Ovary (tissue), 9 donors: ENCODE measurements around the gene SBF2. TPM values are rescaled to one million over a fixed set of nuclear protein-coding genes. Genes with fewer than 3 reads are reported as not detected.

ENCODE experiments used
- DNase-seq, 5 donors: peaks; one replicate each; pipeline ENCODE4 v3.0.0-alpha.2; 2019 to 2020
- H3K27ac ChIP-seq, 2 donors: fragments of 200-600 bp; one replicate each; pipeline versions ENCODE4 v1.5.1 to v1.8.0; 2019 to 2022
- H3K27me3 ChIP-seq: fragments of 200-600 bp; one replicate; pipeline ENCODE4 v1.8.0; 2022
- H3K36me3 ChIP-seq: fragments of 200-600 bp; sonication (generic); one replicate; pipeline ENCODE4 v1.5.1; 2019
- H3K4me1 ChIP-seq: one replicate; pipeline ENCODE4 v1.8.1; 2013; ENCODE audit warnings: mild to moderate bottlenecking, moderate library complexity; ENCODE audit not compliant: insufficient read depth
- H3K4me3 ChIP-seq: fragments of 200-600 bp; sonication (generic); one replicate; pipeline ENCODE4 v1.5.1; 2017
- H3K9me3 ChIP-seq, 2 donors: fragments of 200-600 bp in 1 of 2; sonication (generic) in 1 of 2; one replicate each; pipeline versions ENCODE4 v1.5.1 to v1.8.1; 2013 to 2019; ENCODE audit warnings: mild to moderate bottlenecking in 1 of 2, moderate library complexity in 1 of 2
- CTCF ChIP-seq, 3 donors: fragments of 450-650 bp in 2 of 3; fragments of 200-600 bp in 1 of 3; IDR thresholded peaks; one replicate each; pipeline versions ENCODE4 v1.5.1 to v1.8.0; 2016 to 2022; ENCODE audit warnings: antibody characterized with exemption in 3 of 3, mild to moderate bottlenecking in 1 of 3
- EP300 ChIP-seq: sonication (generic); formaldehyde crosslinking; IDR thresholded peaks from one replicate; pipeline ENCODE4 v1.6.1; 2017; ENCODE audit warnings: antibody characterized with exemption
- POLR2A ChIP-seq: fragments of 450-650 bp; IDR thresholded peaks from one replicate; pipeline ENCODE4 v1.6.1; 2017; ENCODE audit warnings: antibody characterized with exemption, mild to moderate bottlenecking, moderate library complexity
- WGBS, 3 donors: extraction: QIAGEN DNeasy Blood & Tissue Kit in 1 of 3; methylation state at CpG; one replicate each; pipeline versions ENCODE4 v1.1.5 to v1.1.7; 2013 to 2017; 5-methylcytosine and 5-hydroxymethylcytosine counted together
- intact Hi-C, 4 donors: fragments of 100-400 bp; cut with DNase I; formaldehyde crosslinking; loops; one replicate each; pipeline versions ENCODE4 v1.11.0 to v1.15.1; 2022 to 2023
- polyA plus RNA-seq, 2 donors: library from polyadenylated mRNA; stranded (reverse); fragments of 200-250 nt in 1 of 2; fragments of 350-450 nt in 1 of 2; fragmentation: Illumina TruSeq in 1 of 2; extraction: RNeasy Lipid Tissue Mini Kit (QIAGEN cat#74804) in 1 of 2; gene quantifications; one replicate each; pipeline ENCODE4 v1.2.3, GENCODE V29; 2013 to 2014
- total RNA-seq, 7 donors: library from RNA; depleted of rRNA in 2 of 7; stranded (reverse); fragments of >200 nt in 2 of 7; fragmentation: NEBNext Ultra II Directional in 3 of 7; extraction: Animal tissue kit (Norgen Biotek cat#: 25700) in 3 of 7; gene quantifications; one replicate each; pipeline versions ENCODE4 v1.1.0 to v1.2.4, GENCODE V29; 2016 to 2023
- donor health status: DM: no; HTN: no; CAD: no; lungs with moderate emphysema.
- donor health status: DM: no; HTN: no; CAD: no.
- donor health status: Bipolar disorder and iron deficiency.
- donor health status: DM: yes; HTN: yes; CAD: no.
- donor health status: DM: no; HTN: no; CAD: no.
- donor health status: DM: yes; HTN: yes; CAD: no.

Gene SBF2
- total and polyA plus RNA-seq, 9 donors: 27.4 to 77.5 (median 50.8) TPM

DNA sequence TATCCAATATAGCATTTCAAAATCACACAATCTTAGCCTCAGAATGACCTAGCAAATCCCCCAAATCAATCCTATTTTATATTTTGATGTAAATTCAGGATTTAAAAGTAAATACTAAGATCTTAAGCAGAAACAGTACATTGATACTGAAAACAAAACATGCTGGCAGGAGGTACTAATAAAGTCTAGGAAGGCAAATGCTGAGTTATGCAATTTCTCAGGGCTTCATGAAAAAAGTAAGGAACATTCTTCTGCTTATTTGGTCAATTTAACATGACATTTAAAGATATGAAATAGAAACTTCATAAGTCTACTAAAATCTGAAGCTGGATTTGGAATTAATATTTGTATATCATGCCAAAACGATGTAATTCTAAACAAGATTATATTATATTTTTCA lies 476.8 kb downstream of the SBF2 start:
- H3K27me3 ChIP-seq: no peaks in the 10 kb centered on the region
- H3K4me3 ChIP-seq: no peak overlapping the region
- WGBS, 3 donors: 64 to 81% (median 76%) methylated on average over 1 of the region's 1 CpG
- intact Hi-C loops: no loop called here
- no peaks in the 10 kb centered on the region for H3K4me1 ChIP-seq
- TF ChIP-seq CTCF (IDR thresholded peaks at IDR 0.05) (no peak), POLR2A (no peak)
- H3K9me3 ChIP-seq: no peaks in the 10 kb centered on the region
- H3K27ac ChIP-seq: no peak overlapping the region
- H3K36me3 ChIP-seq: no peaks in the 10 kb centered on the region
- no peak for DNase-seq

- DNase-seq: no peak
- WGBS, 3 donors: 89 to 93% (median 89%) methylated on average over 6 of the region's 6 CpGs
- Histone ChIP-seq H3K4me1 (no peaks in the 10 kb centered on the region), H3K27me3 (no peaks in the 10 kb centered on the region), H3K4me3 (no peak overlapping the region), H3K27ac (no peak overlapping the region), H3K9me3 (no peaks in the 10 kb centered on the region), H3K36me3 (no peaks in the 10 kb centered on the region)
- TF ChIP-seq EP300 (no peak), CTCF (IDR thresholded peaks at IDR 0.05) (no peak), POLR2A (no peak)
- intact Hi-C loops: no loop called here
Observed at GRCh38 chr11:9815486-9816136, 478.4 kb downstream of the SBF2 start.

- H3K9me3 ChIP-seq: no peaks in the 10 kb centered on the region
- no peak overlapping the region for H3K27ac ChIP-seq
- DNase-seq: no peak
- no peaks in the 10 kb centered on the region for H3K36me3 ChIP-seq
- intact Hi-C loops: no loop called here
- no peaks in the 10 kb centered on the region for H3K27me3 ChIP-seq
- no peak for TF ChIP-seq CTCF (IDR thresholded peaks at IDR 0.05)
- no peak for TF ChIP-seq EP300
- no peak for TF ChIP-seq POLR2A
- H3K4me1 ChIP-seq: no peaks in the 10 kb centered on the region
- no peak overlapping the region for H3K4me3 ChIP-seq
Observed at GRCh38 chr11:9814108-9814507, 479.9 kb downstream of the SBF2 start.

GRCh38 chr11:9808943-9809342 lies 485.1 kb downstream of the SBF2 start:
- Histone ChIP-seq H3K4me3 (no peak overlapping the region), H3K4me1 (peaks cover 1% of the 10 kb centered on the region), H3K9me3 (no peaks in the 10 kb centered on the region), H3K27me3 (no peaks in the 10 kb centered on the region), H3K36me3 (no peaks in the 10 kb centered on the region), H3K27ac (no peak overlapping the region)
- intact Hi-C loops: no loop called here
- no peak for DNase-seq
- WGBS, 3 donors: 90 to 94% (median 90%) methylated on average over 7 of the region's 7 CpGs
- no peak for TF ChIP-seq POLR2A
- TF ChIP-seq CTCF (IDR thresholded peaks at IDR 0.05): no peak
- no peak for TF ChIP-seq EP300
